ENCODE data around the gene COPG1. TPM values are rescaled to one million over a fixed set of nuclear protein-coding genes. Genes with fewer than 3 reads are reported as not detected.

The COPG1 gene
- total and polyA plus RNA-seq, 9 of the 15 experiments (the other 6 are each of a cell fraction or from before 2014, with no cell fraction given) = 40.3 to 105 (median 62.4) TPM

DNA sequence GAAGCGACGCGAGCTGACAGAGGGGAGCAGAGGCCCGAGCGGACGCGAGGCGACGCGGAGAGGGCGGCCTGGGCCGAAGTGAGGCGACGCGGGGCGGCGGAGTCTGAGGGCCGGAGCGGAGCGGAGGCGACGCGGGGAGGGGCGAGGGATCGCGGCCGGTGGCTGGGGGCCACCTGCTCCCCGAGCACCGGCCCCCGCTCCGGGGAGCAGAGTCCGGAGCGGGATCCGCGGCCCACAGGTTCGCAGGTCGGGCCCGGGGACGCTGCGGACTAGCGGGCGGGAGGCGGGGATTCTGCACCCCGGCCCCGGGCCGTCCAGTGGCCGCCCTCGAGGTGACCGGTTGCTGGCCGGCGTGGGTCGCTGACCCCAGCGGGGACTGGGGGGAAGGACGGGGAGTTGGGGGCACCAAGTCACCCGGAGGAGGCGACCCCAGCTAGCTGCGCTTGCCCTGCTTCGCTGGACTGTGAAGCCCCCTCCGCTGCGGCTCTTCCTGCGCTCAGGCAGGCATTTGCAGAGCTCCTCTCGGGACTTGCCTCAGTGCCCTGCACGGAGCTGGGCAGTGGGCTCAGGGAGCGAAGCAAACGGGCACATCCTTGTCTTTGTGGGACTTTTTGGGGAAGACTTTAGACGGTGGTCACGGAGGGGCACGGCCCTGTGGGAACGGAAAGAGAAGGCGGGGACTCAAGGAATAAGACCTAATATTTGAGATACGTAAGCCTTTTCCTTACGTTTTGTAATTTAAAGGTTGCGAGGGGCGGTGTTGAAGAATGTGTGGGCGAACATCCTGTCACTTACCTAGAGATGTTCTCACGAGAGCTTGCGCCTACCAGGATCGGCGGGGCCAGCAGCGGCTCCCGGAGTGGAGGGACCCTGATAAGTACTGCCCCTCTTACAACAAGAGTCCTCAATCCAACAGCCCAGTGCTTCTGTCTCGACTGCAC is 29.8 kb downstream of the COPG1 start (continued):
- TF ChIP-seq ZNF140 (CRISPR knock-in tag; IDR thresholded peaks at IDR 0.05) (no peak), E4F1 (CRISPR knock-in tag; IDR thresholded peaks at IDR 0.05; ENCODE audit: borderline replicate concordance) (no peak), PRPF4 (IDR thresholded peaks at IDR 0.05; ENCODE audit: insufficient read depth, low read depth, low read length, poor library complexity, severe bottlenecking) (no peak), FOS (IDR thresholded peaks at IDR 0.05; ENCODE audit: extremely low read depth, insufficient read length) (no peak), IFI16 (CRISPR knock-in tag; IDR thresholded peaks at IDR 0.05) (no peak), KDM4B (IDR thresholded peaks at IDR 0.05; ENCODE audit: borderline replicate concordance in 2 of 2, low read depth in 1 of 2) (0 out of 4 replicates have a peak, but pooled peaks of 1 of the 2 experiments have one; percentile 3), CXXC5 (CRISPR knock-in tag; IDR thresholded peaks at IDR 0.05) (peak; percentile 66), BRD4 (IDR thresholded peaks at IDR 0.05) (no peak)
- TF ChIP-seq, protein P1, sequence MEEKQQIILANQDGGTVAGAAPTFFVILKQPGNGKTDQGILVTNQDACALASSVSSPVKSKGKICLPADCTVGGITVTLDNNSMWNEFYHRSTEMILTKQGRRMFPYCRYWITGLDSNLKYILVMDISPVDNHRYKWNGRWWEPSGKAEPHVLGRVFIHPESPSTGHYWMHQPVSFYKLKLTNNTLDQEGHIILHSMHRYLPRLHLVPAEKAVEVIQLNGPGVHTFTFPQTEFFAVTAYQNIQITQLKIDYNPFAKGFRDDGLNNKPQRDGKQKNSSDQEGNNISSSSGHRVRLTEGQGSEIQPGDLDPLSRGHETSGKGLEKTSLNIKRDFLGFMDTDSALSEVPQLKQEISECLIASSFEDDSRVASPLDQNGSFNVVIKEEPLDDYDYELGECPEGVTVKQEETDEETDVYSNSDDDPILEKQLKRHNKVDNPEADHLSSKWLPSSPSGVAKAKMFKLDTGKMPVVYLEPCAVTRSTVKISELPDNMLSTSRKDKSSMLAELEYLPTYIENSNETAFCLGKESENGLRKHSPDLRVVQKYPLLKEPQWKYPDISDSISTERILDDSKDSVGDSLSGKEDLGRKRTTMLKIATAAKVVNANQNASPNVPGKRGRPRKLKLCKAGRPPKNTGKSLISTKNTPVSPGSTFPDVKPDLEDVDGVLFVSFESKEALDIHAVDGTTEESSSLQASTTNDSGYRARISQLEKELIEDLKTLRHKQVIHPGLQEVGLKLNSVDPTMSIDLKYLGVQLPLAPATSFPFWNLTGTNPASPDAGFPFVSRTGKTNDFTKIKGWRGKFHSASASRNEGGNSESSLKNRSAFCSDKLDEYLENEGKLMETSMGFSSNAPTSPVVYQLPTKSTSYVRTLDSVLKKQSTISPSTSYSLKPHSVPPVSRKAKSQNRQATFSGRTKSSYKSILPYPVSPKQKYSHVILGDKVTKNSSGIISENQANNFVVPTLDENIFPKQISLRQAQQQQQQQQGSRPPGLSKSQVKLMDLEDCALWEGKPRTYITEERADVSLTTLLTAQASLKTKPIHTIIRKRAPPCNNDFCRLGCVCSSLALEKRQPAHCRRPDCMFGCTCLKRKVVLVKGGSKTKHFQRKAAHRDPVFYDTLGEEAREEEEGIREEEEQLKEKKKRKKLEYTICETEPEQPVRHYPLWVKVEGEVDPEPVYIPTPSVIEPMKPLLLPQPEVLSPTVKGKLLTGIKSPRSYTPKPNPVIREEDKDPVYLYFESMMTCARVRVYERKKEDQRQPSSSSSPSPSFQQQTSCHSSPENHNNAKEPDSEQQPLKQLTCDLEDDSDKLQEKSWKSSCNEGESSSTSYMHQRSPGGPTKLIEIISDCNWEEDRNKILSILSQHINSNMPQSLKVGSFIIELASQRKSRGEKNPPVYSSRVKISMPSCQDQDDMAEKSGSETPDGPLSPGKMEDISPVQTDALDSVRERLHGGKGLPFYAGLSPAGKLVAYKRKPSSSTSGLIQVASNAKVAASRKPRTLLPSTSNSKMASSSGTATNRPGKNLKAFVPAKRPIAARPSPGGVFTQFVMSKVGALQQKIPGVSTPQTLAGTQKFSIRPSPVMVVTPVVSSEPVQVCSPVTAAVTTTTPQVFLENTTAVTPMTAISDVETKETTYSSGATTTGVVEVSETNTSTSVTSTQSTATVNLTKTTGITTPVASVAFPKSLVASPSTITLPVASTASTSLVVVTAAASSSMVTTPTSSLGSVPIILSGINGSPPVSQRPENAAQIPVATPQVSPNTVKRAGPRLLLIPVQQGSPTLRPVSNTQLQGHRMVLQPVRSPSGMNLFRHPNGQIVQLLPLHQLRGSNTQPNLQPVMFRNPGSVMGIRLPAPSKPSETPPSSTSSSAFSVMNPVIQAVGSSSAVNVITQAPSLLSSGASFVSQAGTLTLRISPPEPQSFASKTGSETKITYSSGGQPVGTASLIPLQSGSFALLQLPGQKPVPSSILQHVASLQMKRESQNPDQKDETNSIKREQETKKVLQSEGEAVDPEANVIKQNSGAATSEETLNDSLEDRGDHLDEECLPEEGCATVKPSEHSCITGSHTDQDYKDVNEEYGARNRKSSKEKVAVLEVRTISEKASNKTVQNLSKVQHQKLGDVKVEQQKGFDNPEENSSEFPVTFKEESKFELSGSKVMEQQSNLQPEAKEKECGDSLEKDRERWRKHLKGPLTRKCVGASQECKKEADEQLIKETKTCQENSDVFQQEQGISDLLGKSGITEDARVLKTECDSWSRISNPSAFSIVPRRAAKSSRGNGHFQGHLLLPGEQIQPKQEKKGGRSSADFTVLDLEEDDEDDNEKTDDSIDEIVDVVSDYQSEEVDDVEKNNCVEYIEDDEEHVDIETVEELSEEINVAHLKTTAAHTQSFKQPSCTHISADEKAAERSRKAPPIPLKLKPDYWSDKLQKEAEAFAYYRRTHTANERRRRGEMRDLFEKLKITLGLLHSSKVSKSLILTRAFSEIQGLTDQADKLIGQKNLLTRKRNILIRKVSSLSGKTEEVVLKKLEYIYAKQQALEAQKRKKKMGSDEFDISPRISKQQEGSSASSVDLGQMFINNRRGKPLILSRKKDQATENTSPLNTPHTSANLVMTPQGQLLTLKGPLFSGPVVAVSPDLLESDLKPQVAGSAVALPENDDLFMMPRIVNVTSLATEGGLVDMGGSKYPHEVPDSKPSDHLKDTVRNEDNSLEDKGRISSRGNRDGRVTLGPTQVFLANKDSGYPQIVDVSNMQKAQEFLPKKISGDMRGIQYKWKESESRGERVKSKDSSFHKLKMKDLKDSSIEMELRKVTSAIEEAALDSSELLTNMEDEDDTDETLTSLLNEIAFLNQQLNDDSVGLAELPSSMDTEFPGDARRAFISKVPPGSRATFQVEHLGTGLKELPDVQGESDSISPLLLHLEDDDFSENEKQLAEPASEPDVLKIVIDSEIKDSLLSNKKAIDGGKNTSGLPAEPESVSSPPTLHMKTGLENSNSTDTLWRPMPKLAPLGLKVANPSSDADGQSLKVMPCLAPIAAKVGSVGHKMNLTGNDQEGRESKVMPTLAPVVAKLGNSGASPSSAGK (IDR thresholded peaks at IDR 0.05) = no peak
- TF ChIP-seq, protein P2, sequence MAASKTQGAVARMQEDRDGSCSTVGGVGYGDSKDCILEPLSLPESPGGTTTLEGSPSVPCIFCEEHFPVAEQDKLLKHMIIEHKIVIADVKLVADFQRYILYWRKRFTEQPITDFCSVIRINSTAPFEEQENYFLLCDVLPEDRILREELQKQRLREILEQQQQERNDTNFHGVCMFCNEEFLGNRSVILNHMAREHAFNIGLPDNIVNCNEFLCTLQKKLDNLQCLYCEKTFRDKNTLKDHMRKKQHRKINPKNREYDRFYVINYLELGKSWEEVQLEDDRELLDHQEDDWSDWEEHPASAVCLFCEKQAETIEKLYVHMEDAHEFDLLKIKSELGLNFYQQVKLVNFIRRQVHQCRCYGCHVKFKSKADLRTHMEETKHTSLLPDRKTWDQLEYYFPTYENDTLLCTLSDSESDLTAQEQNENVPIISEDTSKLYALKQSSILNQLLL (CRISPR knock-in tag; IDR thresholded peaks at IDR 0.05; ENCODE audit: borderline replicate concordance) = no peak

All from K562 (cell line).